ENCODE results near the gene FAM53A. TPM values are rescaled to one million over a fixed set of nuclear protein-coding genes. Genes with fewer than 3 reads are reported as not detected.
"Not testable (repeated sequence)": the region's sequence is repeated elsewhere in the genome, so short reads cannot be mapped to it uniquely, and the experiment has no call there.

FAM53A gene
- polyA plus RNA-seq, 6 donors from 2014 or later, result 1.5 to 2.9 (median 2.4) TPM

- no peak for ATAC-seq (ENCODE audit: low read depth in 2 of 2)
These were observed 2.4 kb upstream of the FAM53A start for GRCh38 chr4:1686440-1687036.

DNA sequence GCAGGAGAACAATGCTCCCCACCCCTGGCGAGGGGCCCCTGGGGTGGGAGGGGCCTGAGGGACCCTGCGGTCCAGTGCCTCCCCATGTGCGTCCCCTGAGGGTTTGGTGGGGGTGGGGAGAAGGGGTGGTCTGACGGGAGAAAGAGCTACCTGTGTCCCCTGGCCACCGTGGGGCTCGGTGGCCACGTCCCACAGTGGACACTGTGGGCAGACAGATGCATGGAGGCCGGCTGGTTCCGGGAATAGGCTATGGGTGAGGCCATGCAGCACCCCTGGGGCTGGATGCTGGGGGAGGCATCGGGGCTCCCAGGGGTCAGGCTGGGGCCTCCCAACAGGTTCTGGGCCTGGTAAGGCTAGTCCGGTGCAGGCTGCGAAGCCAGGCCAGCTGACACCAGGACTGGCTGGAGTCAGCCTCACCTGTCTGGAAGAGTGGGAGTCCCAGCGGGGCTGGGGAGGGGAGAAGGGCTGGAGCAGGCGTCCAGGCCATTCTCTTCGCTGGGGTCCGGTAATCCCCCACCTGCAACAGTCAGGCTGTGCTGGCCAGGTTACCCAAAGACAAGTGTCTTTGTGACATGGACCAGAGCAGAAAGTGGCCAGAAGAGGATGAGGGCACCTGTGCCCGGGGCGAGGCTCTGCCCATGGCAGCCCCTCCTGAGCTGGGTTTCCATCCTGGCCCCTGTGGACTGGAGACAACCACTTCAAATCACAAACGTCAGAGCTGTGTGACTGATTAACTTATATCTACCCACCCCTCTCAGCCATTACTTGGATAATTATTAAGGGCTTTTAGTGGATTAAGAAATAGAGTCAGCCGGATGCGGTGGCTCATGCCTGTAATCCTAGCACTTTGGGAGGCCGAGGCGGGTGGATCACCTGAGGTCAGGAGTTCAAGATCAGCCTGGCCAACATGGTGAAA, 1.4 kb upstream of the FAM53A start:
- H3K4me1 Mint-ChIP-seq, result peaks cover 10 to 11% (median 11%) of the 10 kb centered on the region in 3 donors
- no peaks in the 10 kb centered on the region for H3K36me3 Mint-ChIP-seq
- ATAC-seq (ENCODE audit: low read depth in 2 of 2) (no peak), DNase-seq (no peak)
- no peak overlapping the region for H3K27ac Mint-ChIP-seq
- H3K27me3 Mint-ChIP-seq, result no peaks in the 10 kb centered on the region
- H3K9me3 Mint-ChIP-seq, result no peaks in the 10 kb centered on the region
- H3K4me3 Mint-ChIP-seq, result peak overlapping the region in 4 of 8 donors; percentile 37 to 76 (median 60)

More at GRCh38 chr4:1686440-1687036, 2.4 kb upstream of the FAM53A start:
- peaks cover 10 to 11% (median 11%) of the 10 kb centered on the region in 3 donors for H3K4me1 Mint-ChIP-seq
- no peaks in the 10 kb centered on the region for H3K27me3 Mint-ChIP-seq
- H3K27ac Mint-ChIP-seq, result peak overlapping the region in 2 of 6 donors; percentile 69 to 80
- H3K36me3 Mint-ChIP-seq, result no peaks in the 10 kb centered on the region
- H3K4me3 Mint-ChIP-seq, result peak overlapping the region in 6 of 8 donors; percentile 29 to 76 (median 37)
- no peaks in the 10 kb centered on the region for H3K9me3 Mint-ChIP-seq
- DNase-seq, result no peak

DNA sequence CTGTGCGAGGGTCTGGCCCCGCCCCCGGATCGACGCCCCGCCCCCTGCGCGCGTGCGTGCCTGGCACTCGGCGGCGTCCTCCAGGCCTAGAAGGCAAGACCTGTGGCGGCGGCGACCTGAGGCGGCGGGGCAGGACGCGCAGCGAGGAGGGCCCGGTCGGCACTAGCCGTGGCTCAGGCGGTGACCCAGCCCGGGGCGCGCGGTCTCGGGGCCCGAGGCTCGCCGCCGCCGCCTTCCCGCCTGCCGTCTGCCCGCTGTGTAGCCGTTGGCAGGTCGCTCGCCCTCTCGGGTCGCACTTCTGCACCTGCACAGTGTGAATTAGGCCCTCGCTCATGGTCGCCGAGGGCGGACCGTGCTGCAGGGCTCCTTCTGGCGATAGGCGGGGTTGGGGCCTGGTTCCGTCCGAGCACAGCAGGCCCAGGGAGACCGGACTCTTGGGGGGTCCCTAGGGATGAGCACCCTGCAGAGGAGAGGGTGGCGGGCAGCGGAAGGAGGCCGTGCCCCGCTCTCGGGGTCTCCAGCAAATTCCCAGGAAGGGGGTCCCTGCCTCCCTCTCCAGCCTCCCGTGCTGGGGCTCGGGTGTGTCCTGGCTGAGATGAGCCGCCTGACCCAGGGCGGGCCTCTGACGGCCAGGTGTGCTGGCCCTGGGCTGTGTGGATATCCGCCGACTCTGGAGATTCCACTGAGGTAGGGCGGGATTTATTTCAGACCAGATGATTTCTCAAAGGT, 557 bp upstream of the FAM53A start:
- H3K27me3 Mint-ChIP-seq, result no peaks in the 10 kb centered on the region
- no peak overlapping the region for H3K27ac Mint-ChIP-seq
- ATAC-seq (ENCODE audit: low read depth in 2 of 2), result peak; percentile 7 to 10
- H3K9me3 Mint-ChIP-seq, result no peaks in the 10 kb centered on the region
- no peaks in the 10 kb centered on the region for H3K36me3 Mint-ChIP-seq
- peaks cover 10 to 11% (median 11%) of the 10 kb centered on the region in 3 donors for H3K4me1 Mint-ChIP-seq
- DNase-seq, result no peak
- H3K4me3 Mint-ChIP-seq, result peak overlapping the region; percentile 12 to 83 (median 52)

GRCh38 chr4:1683261-1683735, 815 bp downstream of the FAM53A start:
- Mint-ChIP-seq H3K4me1 (peaks cover 10 to 11% (median 11%) of the 10 kb centered on the region in 3 donors), H3K9me3 (no peaks in the 10 kb centered on the region), H3K4me3 (peak overlapping the region; percentile 83 to 95 (median 93)), H3K27me3 (no peaks in the 10 kb centered on the region), H3K36me3 (no peaks in the 10 kb centered on the region), H3K27ac (peak overlapping the region; percentile 74 to 96 (median 92))
- DNase-seq (no peak), ATAC-seq (ENCODE audit: low read depth in 2 of 2) (no peak)

- Mint-ChIP-seq H3K4me3 (peak overlapping the region; percentile 83 to 95 (median 93)), H3K4me1 (peaks cover 10 to 11% (median 11%) of the 10 kb centered on the region in 3 donors), H3K36me3 (no peaks in the 10 kb centered on the region), H3K27me3 (no peaks in the 10 kb centered on the region), H3K27ac (peak overlapping the region; percentile 74 to 96 (median 92)), H3K9me3 (no peaks in the 10 kb centered on the region)
- DNase-seq (no peak), ATAC-seq (ENCODE audit: low read depth in 2 of 2) (no peak)
These were observed 1.3 kb downstream of the FAM53A start for GRCh38 chr4:1682860-1683259.

- DNase-seq (no peak), ATAC-seq (ENCODE audit: low read depth in 2 of 2) (no peak)
- H3K36me3 Mint-ChIP-seq, result no peaks in the 10 kb centered on the region
- H3K4me1 Mint-ChIP-seq, result peaks cover 6 to 8% (median 7%) of the 10 kb centered on the region in 3 donors
- no peaks in the 10 kb centered on the region for H3K27me3 Mint-ChIP-seq
- H3K9me3 Mint-ChIP-seq, result no peaks in the 10 kb centered on the region
- H3K4me3 Mint-ChIP-seq, result no peak overlapping the region
- H3K27ac Mint-ChIP-seq, result peak overlapping the region in 1 of 6 donors; percentile 39
These were observed 5.9 kb downstream of the FAM53A start for GRCh38 chr4:1678244-1678643.

DNA sequence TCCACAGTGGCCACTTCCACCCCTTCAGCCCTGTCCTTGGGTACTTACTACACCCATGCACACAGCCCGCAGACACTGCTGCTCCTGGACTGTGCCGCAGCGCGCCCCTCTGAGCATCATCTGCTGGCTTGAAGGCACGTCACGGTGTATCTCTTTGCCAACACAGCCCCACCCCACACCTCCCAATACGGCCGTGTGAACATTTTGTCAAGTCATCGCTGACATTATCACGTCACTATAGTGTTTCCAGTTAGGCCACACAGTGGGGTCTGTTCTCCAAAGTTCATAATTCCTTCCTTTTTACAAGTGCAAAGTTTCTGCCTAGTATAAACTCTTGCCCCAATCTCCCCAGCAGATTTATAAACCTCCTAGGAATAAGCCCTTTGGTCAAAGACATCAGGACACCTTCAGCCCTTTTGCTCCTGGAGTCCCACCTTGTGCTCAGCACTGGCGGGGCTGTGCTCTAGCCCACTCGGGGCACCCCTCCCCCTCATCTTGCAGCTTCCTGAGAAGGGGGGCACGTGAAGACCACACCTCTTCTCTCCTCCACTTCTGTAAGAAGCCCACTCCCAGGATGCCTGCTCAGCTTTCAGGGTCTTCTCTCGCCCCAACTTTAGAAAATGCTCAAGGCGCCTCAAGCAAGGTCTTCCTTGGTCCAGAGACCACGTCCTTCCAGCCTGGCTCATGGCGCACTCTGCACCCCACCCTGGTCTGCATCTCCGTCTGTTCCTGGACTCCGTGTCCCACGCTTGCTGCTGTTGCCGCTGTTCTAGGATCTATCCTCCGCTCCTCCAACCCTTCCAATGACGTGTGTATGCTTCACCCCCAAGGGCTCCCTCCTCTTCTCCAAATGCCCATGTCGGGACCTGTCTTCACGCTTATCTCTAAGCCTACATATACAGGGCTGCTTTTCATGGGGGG, 7.2 kb downstream of the FAM53A start:
- DNase-seq (no peak), ATAC-seq (ENCODE audit: low read depth in 2 of 2) (no peak)
- Mint-ChIP-seq H3K36me3 (no peaks in the 10 kb centered on the region), H3K27me3 (no peaks in the 10 kb centered on the region), H3K4me3 (peak overlapping the region in 1 of 8 donors; percentile 22), H3K27ac (no peak overlapping the region), H3K9me3 (no peaks in the 10 kb centered on the region), H3K4me1 (no peaks in the 10 kb centered on the region)

- Mint-ChIP-seq H3K4me1 (no peaks in the 10 kb centered on the region), H3K36me3 (no peaks in the 10 kb centered on the region), H3K9me3 (no peaks in the 10 kb centered on the region), H3K4me3 (no peak overlapping the region), H3K27me3 (no peaks in the 10 kb centered on the region), H3K27ac (no peak overlapping the region)
- DNase-seq, result no peak
- no peak for ATAC-seq (ENCODE audit: low read depth in 2 of 2)
These were observed 8.3 kb downstream of the FAM53A start for GRCh38 chr4:1675802-1676137.

GRCh38 chr4:1675136-1675801, 8.8 kb downstream of the FAM53A start:
- peak overlapping the region in 1 of 6 donors; percentile 25 for H3K27ac Mint-ChIP-seq
- no peaks in the 10 kb centered on the region for H3K36me3 Mint-ChIP-seq
- no peak overlapping the region for H3K4me3 Mint-ChIP-seq
- no peak for DNase-seq
- no peak for ATAC-seq (ENCODE audit: low read depth in 2 of 2)
- H3K9me3 Mint-ChIP-seq, result no peaks in the 10 kb centered on the region
- no peaks in the 10 kb centered on the region for H3K27me3 Mint-ChIP-seq
- no peaks in the 10 kb centered on the region for H3K4me1 Mint-ChIP-seq

DNA sequence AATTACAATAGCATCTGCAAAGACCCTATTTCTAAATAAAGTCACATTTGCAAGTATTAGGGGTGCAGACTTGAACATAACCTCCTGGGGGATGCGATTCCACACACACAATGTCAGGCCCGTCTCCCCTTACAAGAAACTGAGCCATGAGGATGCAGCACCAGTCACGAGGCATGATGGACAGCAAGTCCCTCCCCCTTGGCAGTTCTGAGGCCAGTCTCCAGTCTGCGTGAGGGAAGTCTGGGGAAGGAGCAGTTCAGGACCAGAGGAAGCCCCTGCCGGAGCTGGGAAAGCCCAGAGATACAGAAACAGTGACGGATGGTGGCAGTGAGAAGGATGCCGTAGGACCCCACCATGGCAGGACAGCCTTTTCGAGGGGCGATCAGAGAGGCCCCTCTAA, 9.4 kb downstream of the FAM53A start:
- H3K4me3 Mint-ChIP-seq, result no peak overlapping the region
- H3K27me3 Mint-ChIP-seq, result no peaks in the 10 kb centered on the region
- no peak for DNase-seq
- H3K4me1 Mint-ChIP-seq, result no peaks in the 10 kb centered on the region
- H3K36me3 Mint-ChIP-seq, result no peaks in the 10 kb centered on the region
- no peak overlapping the region for H3K27ac Mint-ChIP-seq
- no peaks in the 10 kb centered on the region for H3K9me3 Mint-ChIP-seq
- no peak for ATAC-seq (ENCODE audit: low read depth in 2 of 2)

DNA sequence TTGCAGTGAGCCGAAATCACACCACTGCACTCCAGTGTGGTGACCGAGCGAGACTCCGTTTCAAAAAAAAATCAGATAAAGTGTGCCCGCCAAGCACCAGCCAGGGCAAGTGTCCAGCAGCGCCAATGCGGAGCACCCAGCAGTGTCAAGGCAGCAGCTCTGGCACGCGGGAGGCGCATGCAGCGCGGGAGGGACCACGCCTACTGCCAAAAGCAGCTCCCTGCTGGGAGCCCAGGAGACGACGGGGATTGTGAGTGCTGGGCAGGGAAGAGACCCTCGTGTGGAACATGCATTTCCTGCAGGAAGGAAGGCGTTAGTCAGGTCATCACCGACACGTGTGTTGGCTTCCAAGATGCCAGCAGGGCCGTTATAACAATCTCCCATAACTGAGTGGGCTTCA, 10.4 kb downstream of the FAM53A start:
- H3K4me1 Mint-ChIP-seq, result no peaks in the 10 kb centered on the region
- ATAC-seq (ENCODE audit: low read depth in 2 of 2) (no peak), DNase-seq (no peak)
- H3K27me3 Mint-ChIP-seq, result no peaks in the 10 kb centered on the region
- no peak overlapping the region for H3K4me3 Mint-ChIP-seq
- no peaks in the 10 kb centered on the region for H3K36me3 Mint-ChIP-seq
- H3K9me3 Mint-ChIP-seq, result no peaks in the 10 kb centered on the region
- no peak overlapping the region for H3K27ac Mint-ChIP-seq

- H3K9me3 Mint-ChIP-seq; H3K4me1 Mint-ChIP-seq; H3K27ac Mint-ChIP-seq; H3K36me3 Mint-ChIP-seq; DNase-seq; H3K4me3 Mint-ChIP-seq; ATAC-seq (ENCODE audit: low read depth in 2 of 2); H3K27me3 Mint-ChIP-seq: not testable (repeated sequence)
These were observed 13.1 kb downstream of the FAM53A start for GRCh38 chr4:1671011-1671410.

All from naive B cell (primary cell).